Lung (tissue), 16 donors: ENCODE results near the gene STX17. TPM values are rescaled to one million over a fixed set of nuclear protein-coding genes. Genes with fewer than 3 reads are reported as not detected.
"Not testable (repeated sequence)": the region's sequence is repeated elsewhere in the genome, so short reads cannot be mapped to it uniquely, and the experiment has no call there.

Source experiments
- ATAC-seq: fragments of 200-7000 bp; cut with Tn5 transposase; one replicate; pipeline ENCODE4 v1.9.1; 2020; ENCODE audit warnings: moderate number of reproducible peaks; ENCODE audit not compliant: insufficient read depth, low FRiP score
- DNase-seq, 3 donors: peaks; one replicate each; pipeline ENCODE4 v3.0.0-alpha.2; 2013 to 2017
- H3K27ac ChIP-seq, 2 donors: one replicate each; pipeline ENCODE4 v1.5.1; 2013; ENCODE audit warnings: mild to moderate bottlenecking in 2 of 2, moderate library complexity in 2 of 2, control low read depth in 1 of 2, inconsistent platforms in 1 of 2, low read depth in 1 of 2, low read length in 1 of 2
- H3K27me3 ChIP-seq, 3 donors: one replicate each; pipeline ENCODE4 v1.5.1; 2013; ENCODE audit warnings: low read length in 2 of 3; ENCODE audit not compliant: control insufficient read depth in 3 of 3, insufficient read depth in 3 of 3
- H3K36me3 ChIP-seq, 4 donors: one replicate each; pipeline ENCODE4 v1.5.1; 2013; ENCODE audit warnings: low read length in 4 of 4, mild to moderate bottlenecking in 1 of 4, moderate library complexity in 1 of 4; ENCODE audit not compliant: control insufficient read depth in 4 of 4, insufficient read depth in 4 of 4
- H3K4me1 ChIP-seq, 5 donors: one replicate each; pipeline ENCODE4 v1.5.1; 2013; ENCODE audit warnings: low read length in 5 of 5, mild to moderate bottlenecking in 2 of 5, moderate library complexity in 1 of 5; ENCODE audit not compliant: control insufficient read depth in 5 of 5, insufficient read depth in 5 of 5
- H3K4me3 ChIP-seq: one replicate; pipeline ENCODE4 v1.5.1; 2013; ENCODE audit warnings: mild to moderate bottlenecking, control low read depth, moderate library complexity
- H3K9ac ChIP-seq, 2 donors: one replicate each; pipeline ENCODE4 v1.5.1; 2013; ENCODE audit warnings: low read length in 2 of 2, control low read depth in 1 of 2; ENCODE audit not compliant: insufficient read depth in 1 of 2
- H3K9me3 ChIP-seq, 4 donors: one replicate each; pipeline ENCODE4 v1.5.1; 2013; ENCODE audit warnings: low read length in 3 of 4, mild to moderate bottlenecking in 1 of 4, moderate library complexity in 1 of 4; ENCODE audit not compliant: control insufficient read depth in 4 of 4, insufficient read depth in 3 of 4
- WGBS, 2 donors: extraction: QIAGEN DNeasy Blood & Tissue Kit; methylation state at CpG; one replicate each; pipeline ENCODE4 v1.1.7; 2013; 5-methylcytosine and 5-hydroxymethylcytosine counted together
- long read RNA-seq, 5 donors: transcript quantifications; one replicate each; lab custom pipeline, GENCODE V29; 2026
- polyA plus RNA-seq, 2 donors: library from polyadenylated mRNA; stranded (reverse); fragments of 200-250 nt; gene quantifications; one replicate each; pipeline ENCODE4 v1.2.1, GENCODE V29; 2013
- total RNA-seq, 2 donors: library from RNA; depleted of rRNA in 1 of 2; stranded (reverse); fragments of >200 nt in 1 of 2; gene quantifications; one replicate each; pipeline ENCODE4 v1.2.1, GENCODE V29; 2014 to 2021
- TF ChIP-seq, protein P1 (sequence below): IDR thresholded peaks from 2 replicates; pipeline ENCODE4 v1.5.1; 2012; ENCODE audit warnings: mild to moderate bottlenecking; ENCODE audit errors: control extremely low read depth, extremely low read depth
- donor health status: control.
- donor health status: control.
- donor health status: Bipolar disorder and iron deficiency.
- donor health status: healthy.
- donor health status: DM: yes; HTN: yes; CAD: no.

The STX17 gene
- total RNA-seq (10 to 100 TPM; 28.7 to 55.0 TPM), polyA plus RNA-seq (1 to 10 TPM; 4.7 to 8.7 TPM)
- long read RNA-seq, donor 1, transcript STX17-209 (2 exons, 858 nt) = major isoform, 6 of 12 reads
- long read RNA-seq, donor 1, transcript STX17-201 (8 exons, 2,713 nt) = minor isoform, 5 of 12 reads
- long read RNA-seq, donor 1, partial matches to known transcripts = 0 of 12 reads
- long read RNA-seq, donor 1, other reads (novel, unspliced or antisense) = 0 of 12 reads
- long read RNA-seq, donor 2, partial matches to known transcripts = 0 of 3 reads
- long read RNA-seq, donor 2, other reads (novel, unspliced or antisense) = 0 of 3 reads
- long read RNA-seq, donor 3, transcript STX17-201 (8 exons, 2,713 nt) = major isoform, 6 of 10 reads
- long read RNA-seq, donor 3, partial matches to known transcripts = 0 of 10 reads
- long read RNA-seq, donor 3, other reads (novel, unspliced or antisense) = 0 of 10 reads
- long read RNA-seq, donor 4, partial matches to known transcripts = 11 of 12 reads
- long read RNA-seq, donor 4, other reads (novel, unspliced or antisense) = 0 of 12 reads
- long read RNA-seq, donor 5, transcript STX17-201 (8 exons, 2,713 nt) = major isoform, 10 of 12 reads
- long read RNA-seq, donor 5, partial matches to known transcripts = 0 of 12 reads
- long read RNA-seq, donor 5, other reads (novel, unspliced or antisense) = 0 of 12 reads

DNA sequence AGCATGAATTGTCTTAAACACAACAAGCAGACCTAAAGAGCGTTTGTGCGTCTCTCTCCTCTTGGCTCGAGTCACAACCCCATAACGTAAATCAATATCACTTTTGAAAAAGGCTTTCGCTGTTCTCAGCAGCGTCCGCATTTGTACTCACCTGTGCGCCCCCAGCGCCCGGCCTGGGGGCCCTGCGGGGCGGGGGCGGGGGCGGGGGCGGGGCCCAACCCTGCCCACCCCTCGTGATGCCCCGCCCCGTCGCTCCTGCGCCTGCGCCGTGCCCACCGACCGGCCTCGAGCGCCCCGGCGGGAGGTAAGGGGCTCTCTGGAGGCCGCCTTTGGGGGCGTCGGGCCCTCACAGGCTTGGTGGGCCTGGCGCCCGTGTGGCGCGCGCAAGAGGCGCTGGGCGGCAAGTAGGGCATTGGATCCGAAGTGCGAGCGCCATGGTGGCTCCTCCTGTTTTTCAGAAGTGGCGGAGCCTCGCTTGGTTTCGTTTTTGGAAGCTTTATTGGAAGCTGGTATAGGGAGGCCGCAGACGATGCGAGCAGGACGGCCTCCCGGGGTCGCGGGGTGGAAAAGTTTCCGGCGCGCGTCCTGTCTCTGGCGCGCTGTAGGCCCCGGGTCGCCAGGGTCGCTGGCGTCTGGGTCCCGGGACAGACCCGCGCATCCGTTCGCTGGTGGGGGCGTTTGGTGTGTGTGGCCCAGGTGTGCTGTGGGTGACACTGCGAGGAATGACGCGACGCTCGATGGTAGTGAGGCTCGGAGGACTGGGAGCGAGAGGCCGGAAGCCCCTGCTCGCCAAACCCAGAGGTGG, at the start of gene STX17:
Gene STX17, plus strand, starts transcription at position 252 of the 805 bp plus-strand sequence. CDS start 8,586 bp downstream, outside the sequence.
- DNase-seq (peak; percentile 87 to 89 (median 89)), ATAC-seq (peak; percentile 93)
- WGBS, 2 donors = 0% methylated on average over 73 to 76 of the region's 76 CpGs
- H3K36me3 ChIP-seq = no peaks in the 10 kb centered on the region
- no peaks in the 10 kb centered on the region for H3K9me3 ChIP-seq
- peaks cover 0 to 14% (median 3%) of the 10 kb centered on the region in 5 donors for H3K4me1 ChIP-seq
- H3K27me3 ChIP-seq = no peaks in the 10 kb centered on the region
- peak within 1 kb of the TSS; percentile 90 to 96 for H3K9ac ChIP-seq
- TF ChIP-seq, protein P1, sequence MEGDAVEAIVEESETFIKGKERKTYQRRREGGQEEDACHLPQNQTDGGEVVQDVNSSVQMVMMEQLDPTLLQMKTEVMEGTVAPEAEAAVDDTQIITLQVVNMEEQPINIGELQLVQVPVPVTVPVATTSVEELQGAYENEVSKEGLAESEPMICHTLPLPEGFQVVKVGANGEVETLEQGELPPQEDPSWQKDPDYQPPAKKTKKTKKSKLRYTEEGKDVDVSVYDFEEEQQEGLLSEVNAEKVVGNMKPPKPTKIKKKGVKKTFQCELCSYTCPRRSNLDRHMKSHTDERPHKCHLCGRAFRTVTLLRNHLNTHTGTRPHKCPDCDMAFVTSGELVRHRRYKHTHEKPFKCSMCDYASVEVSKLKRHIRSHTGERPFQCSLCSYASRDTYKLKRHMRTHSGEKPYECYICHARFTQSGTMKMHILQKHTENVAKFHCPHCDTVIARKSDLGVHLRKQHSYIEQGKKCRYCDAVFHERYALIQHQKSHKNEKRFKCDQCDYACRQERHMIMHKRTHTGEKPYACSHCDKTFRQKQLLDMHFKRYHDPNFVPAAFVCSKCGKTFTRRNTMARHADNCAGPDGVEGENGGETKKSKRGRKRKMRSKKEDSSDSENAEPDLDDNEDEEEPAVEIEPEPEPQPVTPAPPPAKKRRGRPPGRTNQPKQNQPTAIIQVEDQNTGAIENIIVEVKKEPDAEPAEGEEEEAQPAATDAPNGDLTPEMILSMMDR = no peak
- H3K27ac ChIP-seq = peak within 1 kb of the TSS; percentile 95 to 99
- peak within 1 kb of the TSS; percentile 92 for H3K4me3 ChIP-seq

DNA sequence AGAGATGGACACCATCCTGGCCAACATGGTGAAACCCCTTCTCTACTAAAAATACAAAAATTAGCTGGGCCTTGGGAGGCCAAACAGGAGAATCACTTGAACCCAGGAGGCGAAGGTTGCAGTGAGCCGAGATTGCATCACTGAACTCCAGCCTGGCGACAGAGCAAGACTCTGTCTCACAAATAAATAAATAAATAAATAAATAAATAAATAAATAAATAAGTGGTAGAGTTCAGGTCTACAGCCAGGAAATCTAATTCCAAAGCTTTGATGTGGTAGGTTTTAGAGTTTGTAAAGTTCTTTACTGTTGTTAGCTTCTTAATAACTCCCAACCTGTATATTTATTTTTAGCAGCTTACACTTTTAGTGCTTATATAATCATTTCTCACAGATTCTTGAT, 48.9 kb upstream of the STX17 start:
- H3K9ac ChIP-seq, H3K27me3 ChIP-seq, H3K9me3 ChIP-seq, H3K27ac ChIP-seq, ATAC-seq, H3K4me3 ChIP-seq, H3K4me1 ChIP-seq, DNase-seq: not testable (repeated sequence)
- H3K36me3 ChIP-seq = peaks cover 0 to 10% (median 0%) of the 10 kb centered on the region in 4 donors
- 96 to 97% methylated on average over 3 of the region's 3 CpGs for WGBS, 2 donors

DNA sequence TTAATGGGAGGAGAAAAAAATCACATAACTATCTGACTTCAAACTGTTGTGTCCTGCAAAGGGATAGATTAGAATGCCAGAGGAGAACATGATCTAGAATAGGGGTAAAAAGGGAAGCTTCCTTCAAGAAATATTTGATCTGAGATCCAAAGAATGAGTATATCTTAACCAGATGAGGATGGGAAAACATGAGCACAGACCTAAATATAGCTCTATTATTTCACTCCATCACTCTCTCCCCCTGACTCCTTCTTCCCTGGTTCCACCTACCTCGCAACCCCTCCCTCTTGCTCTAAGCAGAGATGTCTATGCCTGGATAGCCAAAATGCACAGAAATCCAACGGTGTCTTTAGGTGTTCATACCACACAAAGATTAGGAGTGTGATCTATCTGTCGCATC, 48.4 kb upstream of the STX17 start:
- ATAC-seq (no peak), DNase-seq (no peak)
- H3K4me1 ChIP-seq = no peaks in the 10 kb centered on the region
- no peak overlapping the region for H3K4me3 ChIP-seq
- H3K36me3 ChIP-seq = peaks cover 0 to 7% (median 0%) of the 10 kb centered on the region in 4 donors
- WGBS, 2 donors = 94 to 96% methylated on average over 3 of the region's 3 CpGs
- H3K9ac ChIP-seq = no peak overlapping the region
- no peaks in the 10 kb centered on the region for H3K27me3 ChIP-seq
- no peak overlapping the region for H3K27ac ChIP-seq
- peaks cover 0 to 2% (median 0%) of the 10 kb centered on the region in 4 donors for H3K9me3 ChIP-seq
- TF ChIP-seq, protein P1 = no peak
